Chondrocyte (in vitro differentiated cells): ENCODE measurements around the gene NIPA2. TPM values are rescaled to one million over a fixed set of nuclear protein-coding genes. Genes with fewer than 3 reads are reported as not detected.

Experiments used
- DNase-seq: peaks from one replicate; pipeline ENCODE4 v3.0.0; 2021; ENCODE audit warnings: mixed read lengths, low spot score
- H3K27ac Mint-ChIP-seq: one replicate; pipeline ENCODE4 v1.8.0; 2021; ENCODE audit warnings: mild to moderate bottlenecking, moderate library complexity, mixed read lengths; ENCODE audit not compliant: unreplicated experiment
- H3K27me3 Mint-ChIP-seq: 2 replicates; pipeline ENCODE4 v1.8.0; 2021; ENCODE audit warnings: low read depth, mixed read lengths
- H3K36me3 Mint-ChIP-seq: 2 replicates; pipeline ENCODE4 v1.8.0; 2021; ENCODE audit warnings: low read depth, mixed read lengths
- H3K4me1 Mint-ChIP-seq: 2 replicates; pipeline ENCODE4 v1.8.0; 2021; ENCODE audit warnings: low read depth, mild to moderate bottlenecking, mixed read lengths
- H3K4me3 Mint-ChIP-seq: one replicate; pipeline ENCODE4 v1.8.0; 2021; ENCODE audit warnings: mild to moderate bottlenecking, moderate library complexity, mixed read lengths; ENCODE audit not compliant: unreplicated experiment
- H3K9me3 Mint-ChIP-seq: 2 replicates; pipeline ENCODE4 v1.8.0; 2021; ENCODE audit warnings: low read depth, mixed read lengths
- CTCF ChIP-seq: fragments of 200-600 bp; sonication (generic); IDR thresholded peaks from 2 replicates; pipeline ENCODE4 v1.5.0; 2021; ENCODE audit warnings: antibody characterized with exemption, mild to moderate bottlenecking, moderate library complexity
- total RNA-seq: library from RNA; stranded (reverse); gene quantifications from 3 replicates; pipeline ENCODE4 v1.2.1, GENCODE V29; 2021

Gene NIPA2
- total RNA-seq, 1 donor from 2014 or later, result 59.3 TPM

- Mint-ChIP-seq H3K36me3 (no peaks in the 10 kb centered on the region), H3K4me1 (peaks cover 31% of the 10 kb centered on the region)
Observed at GRCh38 chr15:22839046-22839695, 705 bp downstream of the NIPA2 start.

GRCh38 chr15:22844421-22845288 is 6.2 kb downstream of the NIPA2 start:
- H3K36me3 Mint-ChIP-seq, result no peaks in the 10 kb centered on the region
- peak overlapping the region; percentile 41 for H3K27ac Mint-ChIP-seq
- no peak overlapping the region for H3K4me3 Mint-ChIP-seq
- TF ChIP-seq CTCF, result no peak
- no peak for DNase-seq
- peaks cover 37% of the 10 kb centered on the region for H3K4me1 Mint-ChIP-seq
- H3K27me3 Mint-ChIP-seq, result no peaks in the 10 kb centered on the region
- no peaks in the 10 kb centered on the region for H3K9me3 Mint-ChIP-seq

More at GRCh38 chr15:22839046-22839695, 705 bp downstream of the NIPA2 start:
- DNase-seq, result no peak
- Mint-ChIP-seq H3K27ac (peak overlapping the region; percentile 95), H3K27me3 (no peaks in the 10 kb centered on the region), H3K4me3 (peak overlapping the region; percentile 83), H3K9me3 (no peaks in the 10 kb centered on the region)
- no peak for TF ChIP-seq CTCF

GRCh38 chr15:22845289-22845900 is 6.9 kb downstream of the NIPA2 start:
- Mint-ChIP-seq H3K9me3 (no peaks in the 10 kb centered on the region), H3K27me3 (no peaks in the 10 kb centered on the region), H3K4me1 (peaks cover 29% of the 10 kb centered on the region), H3K36me3 (no peaks in the 10 kb centered on the region), H3K27ac (peak overlapping the region; percentile 67), H3K4me3 (no peak overlapping the region)
- no peak for DNase-seq
- TF ChIP-seq CTCF, result no peak

- H3K4me3 Mint-ChIP-seq, result no peak overlapping the region
- no peaks in the 10 kb centered on the region for H3K36me3 Mint-ChIP-seq
- DNase-seq, result no peak
- H3K27me3 Mint-ChIP-seq, result no peaks in the 10 kb centered on the region
- no peak for TF ChIP-seq CTCF
- no peaks in the 10 kb centered on the region for H3K9me3 Mint-ChIP-seq
- peaks cover 23% of the 10 kb centered on the region for H3K4me1 Mint-ChIP-seq
- H3K27ac Mint-ChIP-seq, result no peak overlapping the region
Observed at GRCh38 chr15:22846073-22846472, 7.6 kb downstream of the NIPA2 start.

- peaks cover 6% of the 10 kb centered on the region for H3K4me1 Mint-ChIP-seq
- peaks cover 13% of the 10 kb centered on the region for H3K36me3 Mint-ChIP-seq
- no peak overlapping the region for H3K4me3 Mint-ChIP-seq
- H3K27me3 Mint-ChIP-seq, result no peaks in the 10 kb centered on the region
- no peak for TF ChIP-seq CTCF
- no peak overlapping the region for H3K27ac Mint-ChIP-seq
- no peak for DNase-seq
- no peaks in the 10 kb centered on the region for H3K9me3 Mint-ChIP-seq
Observed at GRCh38 chr15:22850055-22850454, 11.6 kb downstream of the NIPA2 start.
